HPDE6-E6E7 (cell line): ENCODE data around the gene PPT1.

ENCODE experiments used
- DNase-seq: peaks from one replicate; pipeline ENCODE4 v3.0.0; 2011; ENCODE audit warnings: missing footprints; ENCODE audit errors: extremely low spot score

The PPT1 gene

GRCh38 chr1:40030528-40031135 lies 66.4 kb downstream of the PPT1 start:
- no peak for DNase-seq

GRCh38 chr1:40029608-40030007 lies 67.4 kb downstream of the PPT1 start:
- DNase-seq: no peak

- no peak for DNase-seq
Measured at GRCh38 chr1:40027647-40028046, 69.4 kb downstream of the PPT1 start.

- no peak for DNase-seq
Measured at GRCh38 chr1:40024671-40025070, 72.4 kb downstream of the PPT1 start.

- no peak for DNase-seq
Measured at GRCh38 chr1:40023379-40023944, 73.6 kb downstream of the PPT1 start.
